ENCODE results near the gene PLA2G6. TPM values are rescaled to one million over a fixed set of nuclear protein-coding genes. Genes with fewer than 3 reads are reported as not detected.

Gene PLA2G6
- total RNA-seq, 1 experiment from 2014 or later, result 29.9 TPM

- no peak for TF ChIP-seq ATF6 (CRISPR knock-in tag; IDR thresholded peaks at IDR 0.05)
- no peak for TF ChIP-seq RORB (CRISPR knock-in tag; IDR thresholded peaks at IDR 0.05)
- no peak for TF ChIP-seq KAT7 (CRISPR knock-in tag; IDR thresholded peaks at IDR 0.05; ENCODE audit: borderline replicate concordance)
- no peak for TF ChIP-seq IRF2 (CRISPR knock-in tag; IDR thresholded peaks at IDR 0.05; ENCODE audit: borderline replicate concordance, low read depth)
- no peak for TF ChIP-seq GTF2I (CRISPR knock-in tag; conservative IDR thresholded peaks at IDR 0.05)
- no peak for TF ChIP-seq ZNF671 (CRISPR knock-in tag; IDR thresholded peaks at IDR 0.05)
- TF ChIP-seq JAZF1 (CRISPR knock-in tag; IDR thresholded peaks at IDR 0.05), result no peak
- no peak for TF ChIP-seq ATF1 (CRISPR knock-in tag; IDR thresholded peaks at IDR 0.05)
- TF ChIP-seq MXD4 (CRISPR knock-in tag; IDR thresholded peaks at IDR 0.05; ENCODE audit: borderline replicate concordance), result no peak
- no peak for TF ChIP-seq NFATC4 (CRISPR knock-in tag; IDR thresholded peaks at IDR 0.05)
- no peak for TF ChIP-seq FOXJ3 (CRISPR knock-in tag; IDR thresholded peaks at IDR 0.05; ENCODE audit: borderline replicate concordance)
- TF ChIP-seq SMAD4 (CRISPR knock-in tag; IDR thresholded peaks at IDR 0.05), result no peak
- TF ChIP-seq CREM (CRISPR knock-in tag; IDR thresholded peaks at IDR 0.05), result no peak
- no peak for TF ChIP-seq NR3C1 (CRISPR knock-in tag; conservative IDR thresholded peaks at IDR 0.05; ENCODE audit: low read depth)
- TF ChIP-seq USF2 (CRISPR knock-in tag; IDR thresholded peaks at IDR 0.05), result no peak
Observed at GRCh38 chr22:38115423-38116205, 66.0 kb downstream of the PLA2G6 start (continued).

- H3K9me3 Mint-ChIP-seq, result no peaks in the 10 kb centered on the region
- peaks cover 7% of the 10 kb centered on the region for H3K4me1 Mint-ChIP-seq
- ChIA-PET CTCF (interaction anchor here (0.5 to 11.1 kb wide), 58 partner anchors 9 to 540 kb away, joined by 3 to 222 read pairs (median 5); partner anchors contain the start of genes MAFF, PICK1, PLA2G6 and SLC16A8), POLR2A (interaction anchor here (1.1 kb wide), 1 partner anchor 17 kb away, joined by 5 read pairs; no protein-coding TSS in a partner anchor)
- H3K36me3 Mint-ChIP-seq, result no peaks in the 10 kb centered on the region
- 0 out of 2 replicates have a peak overlapping the region, but pooled peaks have one; percentile 27 for H3K27ac Mint-ChIP-seq
- H3K4me3 Mint-ChIP-seq, result no peak overlapping the region
- peak; percentile 95 for DNase-seq (ENCODE audit: low spot score)
- TF ChIP-seq SP1 (CRISPR knock-in tag; conservative IDR thresholded peaks at IDR 0.05) (0 out of 2 replicates have a peak, but pooled peaks have one; percentile 36), HMGXB4 (CRISPR knock-in tag; IDR thresholded peaks at IDR 0.05) (0 out of 2 replicates have a peak, but pooled peaks have one; percentile 25), ZNF416 (CRISPR knock-in tag; IDR thresholded peaks at IDR 0.05) (no peak), CTCF (IDR thresholded peaks at IDR 0.05) (peak; percentile 95), NR3C1 (CRISPR knock-in tag; conservative IDR thresholded peaks at IDR 0.05; ENCODE audit: low read depth) (no peak)
- ATAC-seq, result peak; percentile 90
- H3K27me3 Mint-ChIP-seq (ENCODE audit: low read depth), result no peaks in the 10 kb centered on the region; the same call in 1 of the 2 replicates
Observed at GRCh38 chr22:38114484-38115398, 66.9 kb downstream of the PLA2G6 start.
